GM18868 (cell line): ENCODE measurements around the gene ZNF681.
"Not testable (repeated sequence)": the region's sequence is repeated elsewhere in the genome, so short reads cannot be mapped to it uniquely, and the experiment has no call there.

Experiments used
- ATAC-seq: cut with Tn5 transposase; IDR thresholded peaks from one replicate; pipeline ENCODE4 v1.9.1; 2021; ENCODE audit warnings: mild to moderate bottlenecking, moderate library complexity; ENCODE audit not compliant: unreplicated experiment

The ZNF681 gene

DNA sequence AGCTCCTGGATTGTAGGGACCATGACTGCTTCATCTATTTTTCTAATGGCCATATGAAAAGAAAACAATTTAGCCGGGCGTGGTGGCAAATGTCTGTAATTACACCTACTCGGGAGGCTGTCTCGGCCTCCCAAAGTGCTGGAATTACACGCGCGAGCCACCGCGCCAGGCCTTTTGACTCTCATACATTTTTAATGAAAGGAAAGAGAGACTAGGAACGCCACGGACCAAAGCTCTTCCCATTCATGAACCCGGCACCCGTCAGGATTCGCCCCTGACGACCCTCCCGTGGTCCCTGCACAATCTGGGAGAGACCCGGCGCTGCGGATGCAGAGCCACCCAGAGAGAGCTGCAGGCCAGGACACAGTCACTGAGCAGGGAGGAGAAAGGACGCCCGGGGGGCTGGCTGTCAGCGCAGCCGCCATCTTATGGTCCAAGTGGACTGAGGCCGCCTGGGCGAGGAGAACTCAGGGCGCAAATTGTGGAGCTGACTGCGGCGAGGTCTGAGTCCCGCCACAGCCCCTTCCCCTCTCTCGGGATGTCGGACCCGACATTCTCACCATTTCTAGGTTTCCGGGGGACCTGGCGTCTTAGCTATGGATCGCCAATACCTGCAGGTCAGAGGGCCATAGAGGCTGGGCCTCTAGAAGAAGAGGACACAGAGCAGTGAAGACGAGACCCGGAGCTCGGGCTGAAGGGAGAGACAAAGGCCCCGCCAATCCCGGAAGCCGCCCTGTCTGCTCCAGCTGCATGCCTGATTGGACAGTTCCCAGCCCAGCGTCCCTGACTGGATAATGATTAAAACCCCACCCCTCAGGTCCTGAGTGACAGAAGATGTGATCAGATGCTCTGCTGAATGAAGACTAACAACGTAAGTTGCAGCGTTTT lies at the start of gene ZNF681:
ZNF681 (minus strand) TSS at position 705 of the 888 bp plus-strand sequence; CDS start at position 563, 142 bp downstream.
- peak; percentile 83 for ATAC-seq

DNA sequence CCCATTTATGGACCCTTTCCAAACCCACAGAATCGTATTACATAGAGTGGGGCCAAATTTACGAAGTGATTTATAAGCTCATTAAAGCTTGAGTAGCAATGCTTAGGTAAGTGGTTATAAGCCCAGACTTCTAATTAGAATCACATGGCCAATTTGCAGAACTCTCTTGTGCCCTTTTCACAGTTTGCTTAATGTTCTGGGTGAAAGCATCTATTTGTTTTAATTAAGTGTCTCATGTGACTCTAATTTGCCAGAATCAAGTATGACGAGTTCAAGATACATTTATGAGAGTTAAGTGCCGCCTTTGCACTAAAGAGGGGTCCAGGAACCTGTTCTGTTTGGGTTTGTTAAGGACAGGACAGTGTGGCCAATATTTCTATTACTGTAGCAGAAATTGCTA lies 46.0 kb upstream of the ZNF681 start:
- no peak for ATAC-seq

DNA sequence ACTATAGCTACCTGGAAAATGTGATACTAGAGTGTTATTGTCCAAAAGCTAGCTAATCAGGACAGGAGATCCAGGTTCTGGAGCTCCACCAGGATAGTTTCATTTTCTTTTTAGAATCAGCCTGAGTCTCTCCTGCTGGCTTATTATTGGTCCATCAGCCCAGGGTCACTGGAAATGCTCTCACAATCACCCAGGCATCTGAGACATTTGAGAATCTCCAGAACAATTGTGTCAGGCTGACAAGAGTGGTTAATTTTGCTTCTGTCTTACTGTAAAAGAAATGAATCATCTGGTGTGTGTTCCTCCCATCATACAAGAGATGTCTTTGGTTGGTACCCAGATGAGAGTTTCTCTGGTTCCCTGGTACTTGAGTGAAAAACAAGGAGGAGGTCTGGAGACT lies 43.6 kb upstream of the ZNF681 start:
- no peak for ATAC-seq

DNA sequence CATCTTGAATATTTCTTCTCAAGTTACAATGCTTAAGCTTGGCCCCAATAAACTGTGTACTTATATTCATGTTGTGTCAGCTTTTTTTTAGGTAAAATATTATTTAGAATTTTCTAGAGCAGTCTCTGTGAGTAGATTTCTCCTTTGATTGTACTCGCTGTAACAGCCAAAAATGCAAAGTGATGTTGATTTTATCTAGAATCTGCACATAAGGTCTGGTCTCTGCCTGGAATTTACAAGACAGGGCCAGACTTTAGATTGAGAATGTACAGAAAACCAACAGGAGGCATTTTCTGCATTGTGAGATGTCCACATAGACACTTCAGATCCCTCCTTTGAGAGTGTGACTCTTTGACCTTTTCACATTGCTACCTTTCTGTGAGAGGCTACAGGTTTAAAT lies 43.1 kb upstream of the ZNF681 start:
- ATAC-seq = no peak

DNA sequence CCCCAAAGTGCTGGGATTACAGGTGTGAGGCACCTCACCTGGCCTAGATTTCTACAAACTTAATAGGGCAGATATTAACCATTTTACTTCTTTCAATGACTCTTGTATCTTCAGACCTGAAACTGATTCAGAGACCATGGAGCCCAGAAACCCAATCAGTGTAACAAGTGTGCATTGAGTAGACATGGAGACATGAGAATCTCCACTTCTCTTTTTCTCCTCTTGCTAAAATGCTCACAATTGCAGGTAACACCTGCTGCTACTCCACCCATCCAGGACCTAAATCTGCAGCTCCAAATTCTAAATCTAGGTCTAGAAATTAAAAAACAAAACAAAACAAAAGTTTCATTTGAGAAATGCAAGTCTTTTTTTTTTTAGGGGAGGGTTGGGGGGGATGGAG lies 42.2 kb upstream of the ZNF681 start:
- ATAC-seq = peak; percentile 44

DNA sequence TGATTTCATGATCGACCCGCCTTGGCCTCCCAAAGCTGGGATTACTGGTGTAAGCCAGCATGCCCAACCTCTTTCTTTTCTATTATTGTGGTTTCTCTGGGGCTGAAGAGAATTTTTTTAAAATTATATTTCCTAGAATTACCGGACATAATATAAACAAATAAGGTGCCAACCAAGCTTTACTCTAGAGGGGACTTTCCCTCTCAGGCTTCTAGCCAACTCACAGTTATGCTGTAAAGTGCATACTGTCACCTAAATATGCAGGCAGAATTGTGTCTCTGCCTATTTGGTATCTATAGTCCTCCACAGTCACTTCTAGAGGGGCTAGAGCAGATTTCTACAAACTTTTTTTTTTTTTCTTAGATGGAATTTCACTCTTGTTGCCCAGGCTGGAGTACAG lies 41.6 kb upstream of the ZNF681 start:
- ATAC-seq = no peak

DNA sequence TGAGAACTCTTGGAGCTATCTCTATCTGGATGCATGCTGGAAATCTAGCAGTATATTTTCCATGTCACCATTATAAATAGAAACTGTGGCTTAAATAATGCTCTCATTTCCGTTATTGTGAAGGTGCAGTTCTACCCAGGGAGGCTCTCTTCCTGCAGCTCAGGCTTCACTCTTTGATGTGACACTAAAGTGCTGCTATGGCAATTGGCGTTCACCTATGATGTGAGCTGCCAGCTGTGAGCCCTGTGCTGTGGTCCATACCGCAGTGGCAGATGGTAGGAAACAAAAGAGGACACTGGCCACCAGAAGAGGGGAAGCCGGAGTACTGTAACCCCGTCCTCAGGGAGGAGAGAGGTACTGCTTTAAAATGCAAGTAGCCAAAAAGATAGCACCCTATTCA lies 40.6 kb upstream of the ZNF681 start:
- peak; percentile 88 for ATAC-seq

DNA sequence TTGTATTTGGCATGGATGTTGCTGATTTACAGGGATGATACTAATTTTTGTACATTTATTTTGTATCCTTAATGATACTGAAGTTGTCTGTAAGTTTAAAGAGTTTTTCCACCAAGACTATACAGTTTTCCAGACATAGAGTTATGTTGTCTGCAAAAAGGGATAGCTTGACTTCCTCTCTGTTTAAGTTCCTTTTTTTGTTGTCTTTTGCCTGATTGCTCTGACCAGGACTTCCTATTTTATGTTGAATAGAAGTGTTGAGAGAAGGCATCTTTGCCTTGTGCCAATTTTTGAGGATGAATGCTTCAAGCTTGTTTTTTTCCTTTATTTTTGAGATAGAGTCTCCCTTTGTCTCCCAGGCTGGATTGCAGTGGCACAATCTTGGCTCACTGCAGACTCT lies 36.8 kb upstream of the ZNF681 start:
- no peak for ATAC-seq

DNA sequence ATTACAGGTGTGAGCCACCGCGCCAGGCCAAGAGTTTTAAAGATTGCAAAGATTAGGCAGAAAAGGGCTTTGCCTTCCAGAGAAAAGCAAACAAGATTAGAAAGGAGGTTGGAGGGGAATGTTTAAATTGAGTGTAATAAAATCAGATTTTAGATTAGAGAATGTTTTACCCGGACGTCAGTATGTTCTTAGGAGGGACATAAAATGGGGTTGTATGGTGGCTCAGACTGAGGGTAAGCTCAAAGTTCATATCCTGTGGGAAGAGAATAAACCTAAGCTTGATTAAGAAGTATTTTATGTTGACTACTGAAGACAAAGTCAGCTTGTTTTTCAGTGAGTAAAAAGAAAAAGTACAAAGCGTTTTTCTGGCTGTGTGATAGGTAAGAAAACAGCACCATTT lies 34.1 kb upstream of the ZNF681 start:
- no peak for ATAC-seq

DNA sequence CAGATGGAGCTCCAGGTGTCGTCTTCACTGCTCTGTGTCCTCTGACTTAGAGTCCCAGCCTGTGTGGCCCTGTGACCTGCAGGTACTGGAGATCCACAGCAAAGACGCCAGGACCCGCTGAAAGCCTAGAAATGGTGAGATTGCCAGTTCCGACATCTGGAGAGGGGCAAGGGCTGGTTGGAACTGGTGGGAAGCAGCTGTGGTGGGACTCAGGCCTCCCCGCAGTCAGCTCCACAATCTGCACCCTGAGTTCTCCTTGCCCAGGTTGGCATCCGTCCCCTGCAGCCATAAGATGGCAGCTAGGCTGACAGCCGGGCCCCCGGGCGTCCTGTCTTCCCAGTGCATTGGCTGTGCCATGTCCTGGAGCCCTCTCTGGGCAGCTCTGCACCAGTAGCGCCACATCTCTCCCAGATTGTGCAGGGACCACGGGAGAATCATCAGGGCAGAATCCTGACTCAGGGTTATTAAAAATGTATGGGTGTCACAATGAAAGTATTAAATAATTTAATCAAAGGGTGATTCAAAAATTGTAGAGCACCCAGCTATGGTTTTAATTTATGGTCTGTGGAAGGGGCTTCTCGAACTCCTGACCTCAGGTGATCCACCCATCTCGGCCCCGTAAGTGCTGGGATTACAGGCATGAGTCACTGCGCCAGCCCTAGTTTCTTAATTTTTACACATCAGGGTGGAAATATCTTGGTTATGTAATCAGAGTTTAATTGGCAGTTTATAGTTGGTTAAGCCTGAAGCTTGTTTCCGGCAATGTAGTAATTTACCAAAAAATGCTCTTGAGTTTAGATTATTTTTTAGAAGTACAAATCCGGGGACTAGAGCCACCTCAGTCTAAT lies 32.2 kb upstream of the ZNF681 start:
- no peak for ATAC-seq

DNA sequence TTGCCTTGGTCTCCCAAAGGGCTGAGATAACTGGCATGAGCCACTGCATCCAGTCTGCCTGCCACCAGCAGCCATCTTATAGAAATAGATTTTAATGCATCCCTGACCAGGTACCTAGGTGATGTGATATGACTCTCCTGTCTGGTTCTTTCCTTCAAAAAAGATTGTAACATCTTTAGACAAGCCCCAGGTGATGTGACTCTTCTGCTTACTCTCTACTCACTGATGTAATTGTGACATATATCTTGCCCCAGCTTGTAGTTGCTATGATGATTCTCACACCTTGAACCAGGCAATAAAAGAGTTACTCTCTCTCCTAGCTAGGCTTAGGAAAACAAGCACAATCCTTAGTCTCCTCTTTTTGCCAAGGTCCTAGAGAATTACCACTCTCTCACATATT lies 30.6 kb upstream of the ZNF681 start:
- no peak for ATAC-seq

DNA sequence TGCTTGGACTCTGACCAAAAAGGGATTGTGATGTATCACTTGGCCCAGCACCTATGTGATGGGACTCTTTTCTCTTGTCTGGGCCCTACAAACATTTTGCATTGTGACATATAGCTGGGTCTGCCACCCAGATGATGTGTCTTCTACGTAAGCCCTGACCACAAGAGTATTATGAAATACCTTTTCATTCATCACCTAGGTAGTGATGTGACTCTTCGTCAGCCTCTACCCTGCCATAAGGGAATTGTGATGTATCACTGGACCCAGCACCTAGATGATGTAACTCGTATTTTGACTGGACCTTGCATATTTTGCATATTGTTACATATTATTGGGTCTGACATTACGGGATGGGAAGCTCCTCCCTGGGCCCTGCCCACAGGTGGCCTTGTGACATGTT lies 29.7 kb upstream of the ZNF681 start:
- ATAC-seq = no peak

DNA sequence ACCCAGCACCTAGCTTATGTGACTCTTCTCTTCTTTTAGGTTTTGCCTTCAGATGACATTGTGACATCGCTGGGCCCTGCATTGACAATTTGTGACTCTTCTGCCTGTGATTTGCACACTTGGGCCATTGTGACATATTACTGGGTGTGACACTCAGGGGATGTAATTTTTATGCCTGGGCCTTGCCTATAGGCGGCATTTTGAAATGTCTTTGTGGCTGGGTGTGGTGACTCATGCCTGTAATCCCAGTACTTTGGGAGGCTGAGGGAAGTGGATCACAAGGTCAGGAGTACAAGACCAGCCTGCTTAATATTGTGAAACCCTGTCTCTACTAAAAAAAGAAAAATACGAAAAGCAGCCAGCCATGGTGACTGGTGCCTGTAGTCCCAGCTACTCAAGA lies 28.4 kb upstream of the ZNF681 start:
- ATAC-seq = no peak

DNA sequence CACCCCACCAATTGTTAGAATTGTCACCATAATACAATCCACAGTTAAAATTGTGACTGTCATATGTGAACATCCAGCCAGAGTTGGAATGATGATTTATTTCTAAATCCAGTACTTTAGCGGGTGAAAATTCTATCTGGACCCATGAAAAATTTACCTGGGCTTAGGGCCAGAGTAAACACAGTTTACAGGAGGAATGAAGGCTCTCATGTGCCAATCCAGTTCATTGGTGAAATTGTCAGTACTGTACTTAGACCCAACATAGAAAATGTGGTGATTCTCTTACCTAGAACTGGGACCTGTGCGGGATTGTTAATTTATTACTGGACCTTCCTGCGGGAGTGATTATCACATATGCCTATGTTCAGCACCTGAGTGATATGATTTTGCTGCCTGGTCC lies 27.3 kb upstream of the ZNF681 start:
- no peak for ATAC-seq

DNA sequence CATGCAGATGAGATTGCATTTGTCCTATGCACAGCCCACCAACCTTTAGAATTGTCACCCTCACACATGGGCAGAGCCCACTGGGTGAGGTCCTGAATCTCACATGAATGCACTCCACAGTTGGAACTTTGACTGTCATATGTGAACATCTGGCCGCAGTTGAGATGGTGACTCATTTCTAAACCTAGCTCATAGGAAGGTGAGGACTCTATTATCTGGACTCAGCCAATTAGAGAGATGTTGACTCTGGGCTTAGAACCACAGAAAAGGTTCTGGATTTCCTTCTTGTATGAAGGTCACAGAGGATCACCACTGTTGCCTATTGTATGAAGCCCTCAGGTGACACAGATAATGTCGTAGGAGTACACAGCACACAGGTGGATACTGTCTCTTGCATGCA lies 25.6 kb upstream of the ZNF681 start:
- peak; percentile 89 for ATAC-seq

DNA sequence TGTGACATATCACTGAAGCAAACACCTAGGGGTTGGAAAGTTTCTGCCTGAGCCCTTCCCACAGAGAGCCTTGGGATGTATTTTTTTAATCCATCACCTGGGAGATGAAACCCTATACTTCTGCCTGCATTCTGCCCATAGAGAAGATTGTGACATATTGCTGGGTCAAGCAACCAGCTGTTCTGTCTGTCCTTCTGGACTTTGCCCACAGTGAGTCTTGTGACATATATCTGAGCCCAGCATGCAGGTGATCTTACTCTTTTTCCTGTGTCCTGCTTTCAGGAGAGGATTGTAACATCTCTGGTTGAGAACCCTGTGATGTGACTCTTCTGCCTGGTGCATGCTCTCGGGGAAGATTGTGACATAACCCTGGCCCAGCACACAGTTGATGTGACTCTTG lies 24.9 kb upstream of the ZNF681 start:
- ATAC-seq = no peak

DNA sequence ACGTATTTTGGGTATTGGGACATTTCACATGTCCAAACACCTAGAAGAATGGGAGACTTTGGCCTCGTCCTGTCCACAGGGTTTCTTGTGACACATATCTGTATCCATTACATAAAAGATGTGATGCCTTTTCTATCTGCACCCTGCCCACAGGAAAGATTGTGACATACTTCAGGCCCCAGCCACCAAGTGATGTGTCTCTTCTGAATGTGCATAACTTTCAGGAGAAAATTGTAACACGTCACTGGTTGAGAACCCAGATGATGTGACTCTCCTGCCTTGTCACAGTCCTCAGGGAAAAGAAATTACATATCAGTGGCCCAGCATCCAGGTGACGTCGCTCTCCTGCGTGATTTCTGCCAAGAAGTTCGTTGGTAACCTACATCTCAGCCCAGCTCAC lies 21.0 kb upstream of the ZNF681 start:
- no peak for ATAC-seq

DNA sequence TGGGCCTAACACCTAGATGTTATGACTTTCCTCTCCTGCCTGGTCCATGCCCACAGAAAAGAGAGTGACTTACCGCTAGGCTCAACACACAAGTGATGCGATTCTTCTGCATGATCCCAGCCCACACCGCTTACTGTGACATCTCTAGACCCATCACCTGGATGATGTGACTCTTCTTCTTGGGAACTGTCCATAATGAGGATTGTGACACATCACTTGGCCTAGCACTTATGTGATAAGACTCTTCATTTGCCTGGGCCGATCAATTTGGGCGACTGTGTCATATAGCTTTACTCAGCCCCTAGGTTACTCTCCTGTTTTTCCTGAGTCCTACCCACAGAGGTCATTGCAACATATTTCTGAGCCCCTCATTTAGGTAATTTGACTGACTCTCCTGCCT lies 19.9 kb upstream of the ZNF681 start:
- no peak for ATAC-seq

DNA sequence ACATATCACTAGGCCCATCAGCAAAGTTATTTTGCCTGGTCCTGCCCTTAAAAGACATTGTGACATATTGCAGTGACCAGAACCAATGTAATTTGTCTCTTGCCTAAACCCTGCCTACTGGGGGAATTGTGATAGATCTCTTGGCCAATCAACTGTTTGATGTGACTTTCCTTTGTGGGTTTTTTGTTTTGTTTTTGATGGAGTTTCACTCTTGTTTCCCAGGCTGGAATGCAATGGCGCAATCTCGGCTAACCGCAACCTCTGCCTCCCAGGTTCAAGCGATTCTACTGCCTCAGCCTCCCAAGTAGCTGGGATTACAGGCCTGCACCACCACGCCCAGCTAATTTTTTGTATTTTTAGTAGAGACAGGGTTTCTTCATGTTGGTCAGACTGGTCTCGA lies 19.3 kb upstream of the ZNF681 start:
- not testable (repeated sequence) for ATAC-seq

DNA sequence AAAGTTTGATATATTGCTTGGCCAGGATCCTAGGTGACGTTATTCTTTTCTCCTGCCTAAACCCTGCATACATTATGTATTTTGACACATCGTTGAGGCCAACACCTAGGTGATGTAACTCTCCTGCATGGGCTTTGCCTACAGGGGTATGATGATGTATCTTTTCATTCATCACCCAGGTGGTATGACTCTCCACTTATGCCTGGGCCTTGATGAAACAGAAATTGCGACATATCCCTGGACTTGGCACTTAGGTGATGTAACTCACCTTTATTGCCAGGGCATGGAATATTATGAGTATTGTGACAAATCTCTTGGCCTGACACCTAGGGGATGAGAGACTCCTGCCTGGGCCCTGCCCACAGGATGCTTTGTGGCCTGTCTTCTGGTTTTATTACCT lies 18.5 kb upstream of the ZNF681 start:
- ATAC-seq = no peak

DNA sequence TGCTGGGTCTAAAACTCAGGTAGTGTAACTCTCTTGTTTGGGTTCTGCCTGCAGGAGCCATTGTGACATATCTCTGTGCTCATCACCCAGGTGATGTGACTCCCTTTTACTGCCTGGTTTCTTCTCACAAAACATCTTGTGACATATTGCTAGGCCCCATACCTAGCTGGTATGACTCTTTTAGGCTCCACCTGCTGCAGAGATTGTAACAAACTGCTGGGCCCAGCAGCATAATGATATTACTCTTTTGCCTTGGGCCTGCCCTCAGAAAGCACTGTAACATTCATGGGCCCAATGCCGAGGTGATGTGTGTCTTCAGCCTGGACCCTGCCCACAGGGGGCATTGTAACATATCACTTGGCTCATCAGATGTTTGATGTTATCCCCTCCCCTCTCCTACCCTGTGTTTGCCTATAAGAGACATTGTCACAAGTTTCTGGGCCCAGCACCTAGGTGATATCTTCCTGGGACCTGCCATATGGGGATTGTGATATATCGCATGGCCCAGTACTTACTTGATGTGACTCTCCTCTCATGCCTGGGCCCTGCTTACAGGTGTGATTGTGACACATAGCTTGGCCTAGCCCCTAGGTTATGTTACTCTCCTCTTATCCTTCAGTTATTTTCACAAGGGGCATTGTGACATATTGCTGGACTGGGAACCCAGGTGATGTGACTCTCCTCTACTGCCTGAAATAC lies 18.0 kb upstream of the ZNF681 start:
- ATAC-seq = no peak
